H1 (cell line): ENCODE data around the gene TCF7L1. TPM values are rescaled to one million over a fixed set of nuclear protein-coding genes. Genes with fewer than 3 reads are reported as not detected.

Source experiments
- HDAC6 ChIP-seq: IDR thresholded peaks from one replicate; pipeline ENCODE4 v1.7.1; 2012; ENCODE audit warnings: low read depth, mild to moderate bottlenecking, inconsistent platforms, low read length, moderate library complexity
- KDM5A ChIP-seq: fragments of 200-600 bp; IDR thresholded peaks from 2 replicates; pipeline ENCODE4 v1.7.1; 2012; ENCODE audit warnings: mild to moderate bottlenecking, low read length, inconsistent platforms, mixed read lengths
- RBBP5 ChIP-seq: IDR thresholded peaks from 2 replicates; pipeline ENCODE4 v1.7.1; 2012; ENCODE audit warnings: low read depth, mild to moderate bottlenecking, inconsistent platforms, low read length, moderate library complexity, borderline replicate concordance
- SIX5 ChIP-seq: IDR thresholded peaks from 2 replicates; pipeline ENCODE4 v1.6.1; 2011; ENCODE audit warnings: mild to moderate bottlenecking, low read depth, low read length
- TBP ChIP-seq: IDR thresholded peaks from 2 replicates; pipeline ENCODE4 v1.6.1; 2011; ENCODE audit warnings: low read depth, low read length, improper control_type of control experiment
- polyA plus RNA-seq, 7 experiments: library from polyadenylated mRNA; depleted of rRNA in 3 of 7; stranded (reverse) in 5 of 7; unstranded in 2 of 7; fragments of >200 nt in 5 of 7; fragments of 200-250 nt in 2 of 7; gene quantifications; 1 replicate in 5 of 7; 2 replicates in 1 of 7; 4 replicates in 1 of 7; pipeline versions ENCODE4 v1.2.1 to v1.2.3, GENCODE V29; 2011 to 2013; ENCODE audit warnings: missing spikeins in 2 of 7, mixed read lengths in 2 of 7
- total RNA-seq: library from RNA; stranded (reverse); fragmentation: NEBNext Ultra II Directional; extraction: Animal tissue kit (Norgen Biotek cat#: 25700); gene quantifications from 2 replicates; pipeline ENCODE4 v1.2.1, GENCODE V29; 2021
- TF ChIP-seq, protein P1 (sequence below): fragments of 300-600 bp; sonication (generic); IDR thresholded peaks from 2 replicates; pipeline ENCODE4 v1.7.1; 2012; ENCODE audit warnings: low read length, moderate library complexity, mild to moderate bottlenecking, inconsistent platforms; ENCODE audit not compliant: insufficient replicate concordance

Gene TCF7L1
- total and polyA plus RNA-seq, 2 of the 8 experiments (the other 6 are each of a cell fraction or from before 2014, with no cell fraction given): 27.5 to 108 TPM

DNA sequence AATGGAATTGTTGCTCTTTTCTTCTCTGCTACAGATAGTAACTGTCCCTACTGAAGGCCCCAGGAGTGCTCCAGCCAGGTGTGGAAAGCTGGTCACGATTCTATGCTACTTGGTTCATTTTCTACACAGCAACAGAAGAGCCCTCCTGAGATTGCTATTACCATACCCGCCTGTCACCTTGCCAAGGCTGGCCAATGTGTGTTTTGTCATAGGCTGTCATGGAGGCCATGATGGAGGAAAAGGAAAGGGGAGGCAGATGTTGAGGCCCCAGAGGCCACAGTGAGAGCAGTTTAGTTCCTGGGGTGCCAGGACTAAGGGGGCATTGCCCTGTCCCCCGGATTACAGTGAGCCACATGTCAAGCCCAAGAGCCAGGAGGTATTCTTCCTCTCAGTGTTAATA is 222.3 kb downstream of the TCF7L1 start (continued):
- TF ChIP-seq, protein P1, sequence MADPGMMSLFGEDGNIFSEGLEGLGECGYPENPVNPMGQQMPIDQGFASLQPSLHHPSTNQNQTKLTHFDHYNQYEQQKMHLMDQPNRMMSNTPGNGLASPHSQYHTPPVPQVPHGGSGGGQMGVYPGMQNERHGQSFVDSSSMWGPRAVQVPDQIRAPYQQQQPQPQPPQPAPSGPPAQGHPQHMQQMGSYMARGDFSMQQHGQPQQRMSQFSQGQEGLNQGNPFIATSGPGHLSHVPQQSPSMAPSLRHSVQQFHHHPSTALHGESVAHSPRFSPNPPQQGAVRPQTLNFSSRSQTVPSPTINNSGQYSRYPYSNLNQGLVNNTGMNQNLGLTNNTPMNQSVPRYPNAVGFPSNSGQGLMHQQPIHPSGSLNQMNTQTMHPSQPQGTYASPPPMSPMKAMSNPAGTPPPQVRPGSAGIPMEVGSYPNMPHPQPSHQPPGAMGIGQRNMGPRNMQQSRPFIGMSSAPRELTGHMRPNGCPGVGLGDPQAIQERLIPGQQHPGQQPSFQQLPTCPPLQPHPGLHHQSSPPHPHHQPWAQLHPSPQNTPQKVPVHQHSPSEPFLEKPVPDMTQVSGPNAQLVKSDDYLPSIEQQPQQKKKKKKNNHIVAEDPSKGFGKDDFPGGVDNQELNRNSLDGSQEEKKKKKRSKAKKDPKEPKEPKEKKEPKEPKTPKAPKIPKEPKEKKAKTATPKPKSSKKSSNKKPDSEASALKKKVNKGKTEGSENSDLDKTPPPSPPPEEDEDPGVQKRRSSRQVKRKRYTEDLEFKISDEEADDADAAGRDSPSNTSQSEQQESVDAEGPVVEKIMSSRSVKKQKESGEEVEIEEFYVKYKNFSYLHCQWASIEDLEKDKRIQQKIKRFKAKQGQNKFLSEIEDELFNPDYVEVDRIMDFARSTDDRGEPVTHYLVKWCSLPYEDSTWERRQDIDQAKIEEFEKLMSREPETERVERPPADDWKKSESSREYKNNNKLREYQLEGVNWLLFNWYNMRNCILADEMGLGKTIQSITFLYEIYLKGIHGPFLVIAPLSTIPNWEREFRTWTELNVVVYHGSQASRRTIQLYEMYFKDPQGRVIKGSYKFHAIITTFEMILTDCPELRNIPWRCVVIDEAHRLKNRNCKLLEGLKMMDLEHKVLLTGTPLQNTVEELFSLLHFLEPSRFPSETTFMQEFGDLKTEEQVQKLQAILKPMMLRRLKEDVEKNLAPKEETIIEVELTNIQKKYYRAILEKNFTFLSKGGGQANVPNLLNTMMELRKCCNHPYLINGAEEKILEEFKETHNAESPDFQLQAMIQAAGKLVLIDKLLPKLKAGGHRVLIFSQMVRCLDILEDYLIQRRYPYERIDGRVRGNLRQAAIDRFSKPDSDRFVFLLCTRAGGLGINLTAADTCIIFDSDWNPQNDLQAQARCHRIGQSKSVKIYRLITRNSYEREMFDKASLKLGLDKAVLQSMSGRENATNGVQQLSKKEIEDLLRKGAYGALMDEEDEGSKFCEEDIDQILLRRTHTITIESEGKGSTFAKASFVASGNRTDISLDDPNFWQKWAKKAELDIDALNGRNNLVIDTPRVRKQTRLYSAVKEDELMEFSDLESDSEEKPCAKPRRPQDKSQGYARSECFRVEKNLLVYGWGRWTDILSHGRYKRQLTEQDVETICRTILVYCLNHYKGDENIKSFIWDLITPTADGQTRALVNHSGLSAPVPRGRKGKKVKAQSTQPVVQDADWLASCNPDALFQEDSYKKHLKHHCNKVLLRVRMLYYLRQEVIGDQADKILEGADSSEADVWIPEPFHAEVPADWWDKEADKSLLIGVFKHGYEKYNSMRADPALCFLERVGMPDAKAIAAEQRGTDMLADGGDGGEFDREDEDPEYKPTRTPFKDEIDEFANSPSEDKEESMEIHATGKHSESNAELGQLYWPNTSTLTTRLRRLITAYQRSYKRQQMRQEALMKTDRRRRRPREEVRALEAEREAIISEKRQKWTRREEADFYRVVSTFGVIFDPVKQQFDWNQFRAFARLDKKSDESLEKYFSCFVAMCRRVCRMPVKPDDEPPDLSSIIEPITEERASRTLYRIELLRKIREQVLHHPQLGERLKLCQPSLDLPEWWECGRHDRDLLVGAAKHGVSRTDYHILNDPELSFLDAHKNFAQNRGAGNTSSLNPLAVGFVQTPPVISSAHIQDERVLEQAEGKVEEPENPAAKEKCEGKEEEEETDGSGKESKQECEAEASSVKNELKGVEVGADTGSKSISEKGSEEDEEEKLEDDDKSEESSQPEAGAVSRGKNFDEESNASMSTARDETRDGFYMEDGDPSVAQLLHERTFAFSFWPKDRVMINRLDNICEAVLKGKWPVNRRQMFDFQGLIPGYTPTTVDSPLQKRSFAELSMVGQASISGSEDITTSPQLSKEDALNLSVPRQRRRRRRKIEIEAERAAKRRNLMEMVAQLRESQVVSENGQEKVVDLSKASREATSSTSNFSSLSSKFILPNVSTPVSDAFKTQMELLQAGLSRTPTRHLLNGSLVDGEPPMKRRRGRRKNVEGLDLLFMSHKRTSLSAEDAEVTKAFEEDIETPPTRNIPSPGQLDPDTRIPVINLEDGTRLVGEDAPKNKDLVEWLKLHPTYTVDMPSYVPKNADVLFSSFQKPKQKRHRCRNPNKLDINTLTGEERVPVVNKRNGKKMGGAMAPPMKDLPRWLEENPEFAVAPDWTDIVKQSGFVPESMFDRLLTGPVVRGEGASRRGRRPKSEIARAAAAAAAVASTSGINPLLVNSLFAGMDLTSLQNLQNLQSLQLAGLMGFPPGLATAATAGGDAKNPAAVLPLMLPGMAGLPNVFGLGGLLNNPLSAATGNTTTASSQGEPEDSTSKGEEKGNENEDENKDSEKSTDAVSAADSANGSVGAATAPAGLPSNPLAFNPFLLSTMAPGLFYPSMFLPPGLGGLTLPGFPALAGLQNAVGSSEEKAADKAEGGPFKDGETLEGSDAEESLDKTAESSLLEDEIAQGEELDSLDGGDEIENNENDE: no peak
- TF ChIP-seq TBP: no peak
- TF ChIP-seq KDM5A: no peak
- TF ChIP-seq SIX5: no peak
- TF ChIP-seq HDAC6: no peak
- TF ChIP-seq RBBP5: no peak
- TF ChIP-seq, all 59 proteins: peak for 0
